ENCODE data around the gene PCIF1.

- TF ChIP-seq EP300 (IDR thresholded peaks at IDR 0.05): peak; percentile 81 to 96
- no peak for TF ChIP-seq CTCF (IDR thresholded peaks at IDR 0.05)
- peak in 1 of 2 donors; percentile 58 for TF ChIP-seq POLR2A (IDR thresholded peaks at IDR 0.05)
These were observed 43.2 kb upstream of the PCIF1 start, which contains the start of the genes CTSA and NEURL2 for GRCh38 chr20:45890985-45891983.

Measured in tibial nerve (tissue), 4 donors.